Stomach (tissue), 9 donors: ENCODE data around the gene TNF. TPM values are rescaled to one million over a fixed set of nuclear protein-coding genes. Genes with fewer than 3 reads are reported as not detected.

Experiments
- DNase-seq, 2 donors: peaks; one replicate each; pipeline versions ENCODE4 v3.0.0 to v3.0.0-alpha.2; 2013 to 2019
- H3K27ac ChIP-seq, 5 donors: fragments of 200-600 bp in 4 of 5; sonication (generic) in 4 of 5; one replicate each; pipeline ENCODE4 v1.5.1; 2013 to 2019; ENCODE audit warnings: mild to moderate bottlenecking in 1 of 5, moderate library complexity in 1 of 5
- H3K27me3 ChIP-seq, 3 donors: fragments of 200-600 bp; sonication (generic); one replicate each; pipeline ENCODE4 v1.5.1; 2017 to 2019; ENCODE audit warnings: mixed run types in 1 of 3
- H3K36me3 ChIP-seq, 4 donors: fragments of 200-600 bp; sonication (generic); 1 replicate in 3 of 4; 2 replicates in 1 of 4; pipeline ENCODE4 v1.5.1; 2016 to 2019
- H3K4me1 ChIP-seq, 4 donors: fragments of 200-600 bp; sonication (generic); one replicate each; pipeline ENCODE4 v1.5.1; 2016 to 2019
- H3K4me3 ChIP-seq, 4 donors: fragments of 200-600 bp; sonication (generic) in 3 of 4; one replicate each; pipeline ENCODE4 v1.5.1; 2016 to 2019; ENCODE audit warnings: mild to moderate bottlenecking in 1 of 4
- H3K9me3 ChIP-seq, 4 donors: fragments of 200-600 bp; sonication (generic); one replicate each; pipeline ENCODE4 v1.5.1; 2016 to 2019
- CTCF ChIP-seq, 7 experiments: fragments of 450-650 bp in 4 of 7; fragments of 200-600 bp in 3 of 7; sonication (generic) in 3 of 7; IDR thresholded peaks; one replicate each; pipeline ENCODE4 v1.5.1; 2016 to 2019; ENCODE audit warnings: antibody characterized with exemption in 7 of 7, control low read depth in 2 of 7, mild to moderate bottlenecking in 1 of 7
- EP300 ChIP-seq: sonication (generic); formaldehyde crosslinking; IDR thresholded peaks from one replicate; pipeline ENCODE4 v1.6.1; 2017; ENCODE audit warnings: antibody characterized with exemption
- POLR2A ChIP-seq, 4 donors: fragments of 450-650 bp; IDR thresholded peaks; one replicate each; pipeline ENCODE4 v1.6.1; 2016; ENCODE audit warnings: antibody characterized with exemption in 4 of 4, control low read depth in 2 of 4, mild to moderate bottlenecking in 1 of 4, moderate library complexity in 1 of 4
- POLR2AphosphoS5 ChIP-seq, 3 donors: sonication (generic); formaldehyde crosslinking; IDR thresholded peaks; one replicate each; pipeline ENCODE4 v1.6.1; 2016; ENCODE audit warnings: antibody characterized with exemption in 3 of 3
- WGBS, 5 donors: extraction: QIAGEN DNeasy Blood & Tissue Kit in 3 of 5; methylation state at CpG; one replicate each; pipeline versions ENCODE4 v1.1.5 to v1.1.7; 2013 to 2018; 5-methylcytosine and 5-hydroxymethylcytosine counted together
- intact Hi-C: fragments of 100-400 bp; cut with DNase I; formaldehyde crosslinking; loops from one replicate; pipeline ENCODE4 v1.15.1; 2023; ENCODE audit warnings: low total_unique reads
- polyA plus RNA-seq, 3 donors: library from polyadenylated mRNA; stranded (reverse); fragments of 200-250 nt; gene quantifications; one replicate each; pipeline ENCODE4 v1.2.3, GENCODE V29; 2013
- total RNA-seq, 5 donors: library from RNA; depleted of rRNA; stranded (reverse); fragments of >200 nt; gene quantifications; one replicate each; pipeline versions ENCODE4 v1.1.0 to v1.2.3, GENCODE V29; 2014 to 2016
- donor health status: healthy with polysubstance abuse.
- donor health status: Bipolar disorder and iron deficiency.
- donor health status: healthy.

TNF gene
- total and polyA plus RNA-seq, 8 donors, result 0.28 to 0.58 (median 0.31) TPM; not detected in 5

- peak within 1 kb of the TSS; percentile 81 to 99 (median 93) for H3K27ac ChIP-seq
Measured at GRCh38 chr6:31541658-31542521, 33.5 kb upstream of the TNF start, which contains the start of gene DDX39B. TSS of gene DDX39B (minus strand) at chr6:31542003. CDS start at chr6:31540532, 1,471 bp downstream.

GRCh38 chr6:31543639-31544038 lies 31.7 kb upstream of the TNF start:
- Histone ChIP-seq H3K4me1 (peaks cover 35 to 58% (median 46%) of the 10 kb centered on the region in 4 donors), H3K36me3 (peaks cover 15 to 18% (median 17%) of the 10 kb centered on the region in 4 donors), H3K27me3 (no peaks in the 10 kb centered on the region), H3K9me3 (no peaks in the 10 kb centered on the region), H3K4me3 (no peak overlapping the region), H3K27ac (peak overlapping the region in 1 of 5 donors; percentile 99)
- WGBS, 5 donors, result 89 to 97% (median 95%) methylated on average over 6 of the region's 6 CpGs
- TF ChIP-seq POLR2A (IDR thresholded peaks at IDR 0.05) (no peak), CTCF (IDR thresholded peaks at IDR 0.05) (no peak), EP300 (no peak), POLR2AphosphoS5 (IDR thresholded peaks at IDR 0.05) (no peak)
- DNase-seq, result no peak
- intact Hi-C loops, result no loop called here

More at GRCh38 chr6:31541658-31542521, 33.5 kb upstream of the TNF start, which contains the start of gene DDX39B:
- intact Hi-C loops, result no loop called here
- TF ChIP-seq CTCF (IDR thresholded peaks at IDR 0.05) (no peak), POLR2A (IDR thresholded peaks at IDR 0.05) (peak in 2 of 4 donors; percentile 35 to 80), EP300 (no peak), POLR2AphosphoS5 (IDR thresholded peaks at IDR 0.05) (peak; percentile 93 to 96 (median 94))
- H3K4me3 ChIP-seq, result peak within 1 kb of the TSS; percentile 68 to 83 (median 75)
- 0% methylated on average over 43 of the region's 43 CpGs for WGBS, 5 donors
- no peaks in the 10 kb centered on the region for H3K27me3 ChIP-seq
- H3K9me3 ChIP-seq, result no peaks in the 10 kb centered on the region
- DNase-seq, result peak; percentile 97 to 99
- peaks cover 30 to 62% (median 47%) of the 10 kb centered on the region in 4 donors for H3K4me1 ChIP-seq
- H3K36me3 ChIP-seq, result peaks cover 32 to 35% (median 35%) of the 10 kb centered on the region in 4 donors

DNA sequence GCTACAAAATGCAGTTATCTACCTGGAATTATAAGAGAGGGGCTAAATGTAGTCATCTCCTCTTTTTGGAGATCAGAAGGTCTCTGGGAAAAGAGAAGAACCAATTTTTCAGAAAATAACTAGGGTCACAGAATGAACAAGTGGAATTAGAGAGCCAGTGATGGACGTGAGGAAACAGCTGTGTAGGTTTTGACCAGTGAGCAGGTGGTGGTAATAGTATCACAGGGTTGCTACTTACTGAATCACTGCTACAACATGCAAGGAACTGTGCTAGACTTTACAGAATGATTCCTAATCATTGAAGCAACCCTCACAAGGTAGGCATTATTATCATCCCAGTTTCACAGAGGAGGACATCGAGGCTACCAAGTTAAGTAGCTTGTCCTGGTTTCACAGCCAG lies 30.7 kb upstream of the TNF start:
- TF ChIP-seq POLR2A (IDR thresholded peaks at IDR 0.05), result no peak
- no peak for TF ChIP-seq CTCF (IDR thresholded peaks at IDR 0.05)
- TF ChIP-seq POLR2AphosphoS5 (IDR thresholded peaks at IDR 0.05), result no peak
- no peak for TF ChIP-seq EP300
- no peak overlapping the region for H3K27ac ChIP-seq
- DNase-seq, result no peak
- H3K36me3 ChIP-seq, result peaks cover 6 to 17% (median 15%) of the 10 kb centered on the region in 4 donors
- peaks cover 25 to 58% (median 41%) of the 10 kb centered on the region in 4 donors for H3K4me1 ChIP-seq
- no peak overlapping the region for H3K4me3 ChIP-seq
- intact Hi-C loops, result loop anchor here (5.0 kb wide), 1 partner anchor 58 kb away; no protein-coding TSS in a partner anchor
- no peaks in the 10 kb centered on the region for H3K9me3 ChIP-seq
- WGBS, 5 donors, result 65 to 85% (median 77%) methylated on average over 2 of the region's 2 CpGs
- H3K27me3 ChIP-seq, result no peaks in the 10 kb centered on the region

GRCh38 chr6:31545291-31545690 lies 30.1 kb upstream of the TNF start:
- no peak overlapping the region for H3K27ac ChIP-seq
- 68 to 84% (median 76%) methylated on average over 7 of the region's 7 CpGs for WGBS, 5 donors
- H3K9me3 ChIP-seq, result no peaks in the 10 kb centered on the region
- no peak overlapping the region for H3K4me3 ChIP-seq
- peaks cover 0 to 17% (median 15%) of the 10 kb centered on the region in 4 donors for H3K36me3 ChIP-seq
- peaks cover 19 to 55% (median 35%) of the 10 kb centered on the region in 4 donors for H3K4me1 ChIP-seq
- intact Hi-C loops, result loop anchor here (5.0 kb wide), 1 partner anchor 57 kb away; no protein-coding TSS in a partner anchor
- TF ChIP-seq POLR2A (IDR thresholded peaks at IDR 0.05), result no peak
- TF ChIP-seq CTCF (IDR thresholded peaks at IDR 0.05), result no peak
- no peak for TF ChIP-seq POLR2AphosphoS5 (IDR thresholded peaks at IDR 0.05)
- no peak for TF ChIP-seq EP300
- no peaks in the 10 kb centered on the region for H3K27me3 ChIP-seq
- DNase-seq, result no peak
